GM13976 (cell line): ENCODE results near the gene ADAD1.

Source experiments
- DNase-seq: peaks from one replicate; pipeline ENCODE4 v3.0.0; 2012; ENCODE audit warnings: low spot score
- CTCF ChIP-seq: IDR thresholded peaks from 2 replicates; pipeline ENCODE4 v1.5.1; 2012; ENCODE audit warnings: borderline replicate concordance, mild to moderate bottlenecking; ENCODE audit not compliant: insufficient read depth; ENCODE audit errors: extremely low read depth, missing control alignments, control extremely low read depth
- in situ Hi-C: fragments of 300-500 bp; cut with MboI; formaldehyde crosslinking; loops from one replicate; pipeline ENCODE4 v1.12.0; 2022; ENCODE audit warnings: low sequenced_read_pairs, mixed read lengths, inconsistent platforms; ENCODE audit not compliant: unreplicated experiment

Gene ADAD1

GRCh38 chr4:122378711-122379110 is at the start of gene ADAD1:
Gene ADAD1, plus strand, starts transcription at chr4:122379011. Its CDS starts 1,059 bp downstream, at chr4:122380070.
- in situ Hi-C loops: no loop called here
- DNase-seq: no peak
- no peak for TF ChIP-seq CTCF

GRCh38 chr4:122329876-122330565 is 48.8 kb upstream of the ADAD1 start:
- no peak for TF ChIP-seq CTCF
- DNase-seq: no peak
- in situ Hi-C loops: no loop called here

GRCh38 chr4:122331195-122331594 is 47.6 kb upstream of the ADAD1 start:
- DNase-seq: no peak
- no peak for TF ChIP-seq CTCF
- in situ Hi-C loops: no loop called here

GRCh38 chr4:122334828-122335227 is 44.0 kb upstream of the ADAD1 start:
- DNase-seq: no peak
- TF ChIP-seq CTCF: no peak
- in situ Hi-C loops: no loop called here

- no peak for TF ChIP-seq CTCF
- in situ Hi-C loops: no loop called here
- DNase-seq: no peak
Measured at GRCh38 chr4:122341886-122342285, 36.9 kb upstream of the ADAD1 start.

- TF ChIP-seq CTCF: no peak
- in situ Hi-C loops: no loop called here
Measured at GRCh38 chr4:122346036-122346435, 32.8 kb upstream of the ADAD1 start.

More at GRCh38 chr4:122346036-122346435, 32.8 kb upstream of the ADAD1 start:
- DNase-seq: no peak
